ENCODE results near the gene DPM3. TPM values are rescaled to one million over a fixed set of nuclear protein-coding genes. Genes with fewer than 3 reads are reported as not detected.

The DPM3 gene
- total and polyA plus RNA-seq, 2 of the 13 experiments (the other 11 are each of a cell fraction or from before 2014, with no cell fraction given), result 23.2 to 53.4 TPM

DNA sequence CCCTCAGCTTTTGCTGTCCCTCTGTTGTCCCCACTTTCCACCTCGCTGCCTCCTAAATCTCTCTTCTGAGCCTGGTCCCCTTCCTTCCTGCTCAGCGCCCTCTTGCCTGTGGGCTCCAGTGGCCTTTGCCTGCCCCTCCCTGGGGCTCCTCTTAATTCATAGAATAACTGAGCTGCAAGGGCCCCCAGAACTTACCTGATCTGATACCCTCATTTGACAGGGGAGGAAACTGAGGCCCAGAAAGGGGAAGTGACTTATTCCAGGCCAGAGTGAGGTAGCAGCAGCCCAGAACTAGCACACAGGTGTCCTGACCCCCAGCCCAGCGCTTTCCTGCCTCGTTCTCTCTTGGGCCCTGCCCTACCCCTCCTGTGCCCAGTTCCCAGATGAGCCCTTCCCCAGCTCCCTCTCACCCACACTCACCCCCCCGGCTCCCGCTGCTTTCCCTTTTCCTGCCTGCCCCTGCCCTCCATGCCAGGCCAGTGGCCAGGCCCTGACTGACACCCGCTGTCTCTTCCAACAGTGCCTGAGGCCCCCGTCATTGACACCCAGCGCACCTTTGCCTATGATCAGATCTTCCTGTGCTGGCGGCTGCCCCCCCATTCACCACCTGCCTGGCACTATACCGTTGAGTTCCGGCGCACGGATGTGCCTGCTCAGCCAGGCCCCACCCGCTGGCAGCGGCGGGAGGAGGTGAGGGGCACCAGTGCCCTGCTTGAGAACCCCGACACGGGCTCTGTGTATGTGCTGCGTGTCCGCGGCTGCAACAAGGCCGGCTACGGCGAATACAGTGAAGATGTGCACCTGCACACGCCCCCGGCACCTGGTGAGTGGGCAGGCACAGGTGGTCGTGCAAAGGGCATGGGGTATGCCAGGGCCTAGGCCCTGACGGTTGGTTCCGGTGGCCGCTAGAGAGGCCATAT, 39.0 kb upstream of the DPM3 start (continued):
- TF ChIP-seq GABPB1 (CRISPR knock-in tag; IDR thresholded peaks at IDR 0.05), result no peak; the same call in 1 of the 2 replicates
- peak; percentile 8; the same call in 1 of the 2 replicates for TF ChIP-seq NR2C2 (CRISPR knock-in tag; IDR thresholded peaks at IDR 0.05; ENCODE audit: borderline replicate concordance)
- no peak for TF ChIP-seq MIXL1 (CRISPR knock-in tag; IDR thresholded peaks at IDR 0.05)
- no peak for TF ChIP-seq ATRX (CRISPR knock-in tag; IDR thresholded peaks at IDR 0.05; ENCODE audit: borderline replicate concordance)
- TF ChIP-seq ZNF232 (CRISPR knock-in tag; IDR thresholded peaks at IDR 0.05; ENCODE audit: borderline replicate concordance), result no peak
- 0 out of 2 replicates have a peak, but pooled peaks have one; percentile 13 for TF ChIP-seq FOXC1 (CRISPR knock-in tag; IDR thresholded peaks at IDR 0.05; ENCODE audit: borderline replicate concordance)
- peak; percentile 81 for TF ChIP-seq HNRNPL (IDR thresholded peaks at IDR 0.05; ENCODE audit: low read depth, low read length)
- TF ChIP-seq ZNF333 (CRISPR knock-in tag; IDR thresholded peaks at IDR 0.05; ENCODE audit: borderline replicate concordance), result no peak
- TF ChIP-seq, protein P1, sequence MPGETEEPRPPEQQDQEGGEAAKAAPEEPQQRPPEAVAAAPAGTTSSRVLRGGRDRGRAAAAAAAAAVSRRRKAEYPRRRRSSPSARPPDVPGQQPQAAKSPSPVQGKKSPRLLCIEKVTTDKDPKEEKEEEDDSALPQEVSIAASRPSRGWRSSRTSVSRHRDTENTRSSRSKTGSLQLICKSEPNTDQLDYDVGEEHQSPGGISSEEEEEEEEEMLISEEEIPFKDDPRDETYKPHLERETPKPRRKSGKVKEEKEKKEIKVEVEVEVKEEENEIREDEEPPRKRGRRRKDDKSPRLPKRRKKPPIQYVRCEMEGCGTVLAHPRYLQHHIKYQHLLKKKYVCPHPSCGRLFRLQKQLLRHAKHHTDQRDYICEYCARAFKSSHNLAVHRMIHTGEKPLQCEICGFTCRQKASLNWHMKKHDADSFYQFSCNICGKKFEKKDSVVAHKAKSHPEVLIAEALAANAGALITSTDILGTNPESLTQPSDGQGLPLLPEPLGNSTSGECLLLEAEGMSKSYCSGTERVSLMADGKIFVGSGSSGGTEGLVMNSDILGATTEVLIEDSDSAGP (CRISPR knock-in tag; IDR thresholded peaks at IDR 0.05; ENCODE audit: borderline replicate concordance), result no peak; the same call in 1 of the 2 replicates
- TF ChIP-seq, protein P2, sequence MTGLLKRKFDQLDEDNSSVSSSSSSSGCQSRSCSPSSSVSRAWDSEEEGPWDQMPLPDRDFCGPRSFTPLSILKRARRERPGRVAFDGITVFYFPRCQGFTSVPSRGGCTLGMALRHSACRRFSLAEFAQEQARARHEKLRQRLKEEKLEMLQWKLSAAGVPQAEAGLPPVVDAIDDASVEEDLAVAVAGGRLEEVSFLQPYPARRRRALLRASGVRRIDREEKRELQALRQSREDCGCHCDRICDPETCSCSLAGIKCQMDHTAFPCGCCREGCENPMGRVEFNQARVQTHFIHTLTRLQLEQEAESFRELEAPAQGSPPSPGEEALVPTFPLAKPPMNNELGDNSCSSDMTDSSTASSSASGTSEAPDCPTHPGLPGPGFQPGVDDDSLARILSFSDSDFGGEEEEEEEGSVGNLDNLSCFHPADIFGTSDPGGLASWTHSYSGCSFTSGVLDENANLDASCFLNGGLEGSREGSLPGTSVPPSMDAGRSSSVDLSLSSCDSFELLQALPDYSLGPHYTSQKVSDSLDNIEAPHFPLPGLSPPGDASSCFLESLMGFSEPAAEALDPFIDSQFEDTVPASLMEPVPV (CRISPR knock-in tag; IDR thresholded peaks at IDR 0.05), result no peak
- TF ChIP-seq MTA1 (CRISPR knock-in tag; IDR thresholded peaks at IDR 0.05; ENCODE audit: borderline replicate concordance), result 0 out of 2 replicates have a peak, but pooled peaks have one; percentile 12
- no peak for TF ChIP-seq KAT7 (CRISPR knock-in tag; IDR thresholded peaks at IDR 0.05; ENCODE audit: borderline replicate concordance)
- no peak for TF ChIP-seq SNAI1 (CRISPR knock-in tag; IDR thresholded peaks at IDR 0.05; ENCODE audit: borderline replicate concordance)
- no peak for TF ChIP-seq ZNF773 (CRISPR knock-in tag; IDR thresholded peaks at IDR 0.05; ENCODE audit: borderline replicate concordance)
- no peak for TF ChIP-seq NFAT5 (CRISPR knock-in tag; IDR thresholded peaks at IDR 0.05)
- no peak for TF ChIP-seq ZNF264 (CRISPR knock-in tag; IDR thresholded peaks at IDR 0.05)
